Activated effector memory CD4-positive, alpha-beta T cell treated with Interleukin-2 at 50 U/mL for 16 hours (primary cell): ENCODE results near the gene GIGYF2.
"Not testable (repeated sequence)": the region's sequence is repeated elsewhere in the genome, so short reads cannot be mapped to it uniquely, and the experiment has no call there.

ENCODE experiments used
- DNase-seq: peaks from one replicate; pipeline ENCODE4 v3.0.0-alpha.2; 2020

The GIGYF2 gene

DNA sequence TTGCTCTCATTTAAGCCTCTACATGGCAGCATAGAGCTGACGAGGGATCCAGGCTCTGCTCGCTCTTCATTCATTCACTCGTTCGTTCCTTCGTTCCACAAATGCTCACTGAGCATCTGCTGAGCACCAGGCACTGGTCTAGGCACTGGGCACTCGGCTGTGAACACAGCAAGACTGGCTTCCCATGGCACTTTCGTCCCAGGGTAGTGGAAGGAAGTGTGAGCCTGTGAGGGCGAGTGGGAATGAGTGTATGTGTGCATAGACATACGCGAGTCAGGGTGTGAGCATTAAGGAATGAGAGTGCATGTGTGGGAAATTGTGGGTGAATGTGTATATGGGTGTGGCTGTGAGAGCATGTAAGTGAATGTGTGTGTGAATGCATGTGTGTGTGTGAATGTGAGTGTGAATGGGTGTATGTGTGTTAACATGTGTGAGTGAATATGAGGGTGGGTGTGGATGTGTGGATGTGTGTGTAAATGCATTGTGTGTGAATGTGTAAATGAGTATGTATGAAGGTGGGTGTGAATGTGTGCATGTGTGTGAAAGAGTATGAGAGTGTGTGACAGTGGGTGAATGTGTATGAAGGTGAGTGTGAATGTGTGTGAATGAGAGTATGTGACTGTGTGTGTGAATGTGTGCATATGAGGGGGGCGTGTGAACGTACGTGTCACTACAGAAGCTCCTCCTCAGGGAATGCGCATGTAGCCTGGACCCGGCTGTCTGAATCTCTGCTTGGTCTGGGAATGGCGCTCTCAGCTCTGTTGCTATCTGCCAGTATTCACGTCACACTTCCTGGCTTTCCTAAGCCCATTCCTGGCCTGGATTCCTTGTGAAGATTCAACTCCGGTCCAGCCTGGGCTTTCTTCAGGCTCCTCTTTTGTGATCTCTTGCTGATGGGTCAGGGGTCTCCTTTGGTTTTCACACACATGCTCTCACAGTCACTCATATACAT is 201.7 kb downstream of the GIGYF2 start:
- DNase-seq, result no peak

DNA sequence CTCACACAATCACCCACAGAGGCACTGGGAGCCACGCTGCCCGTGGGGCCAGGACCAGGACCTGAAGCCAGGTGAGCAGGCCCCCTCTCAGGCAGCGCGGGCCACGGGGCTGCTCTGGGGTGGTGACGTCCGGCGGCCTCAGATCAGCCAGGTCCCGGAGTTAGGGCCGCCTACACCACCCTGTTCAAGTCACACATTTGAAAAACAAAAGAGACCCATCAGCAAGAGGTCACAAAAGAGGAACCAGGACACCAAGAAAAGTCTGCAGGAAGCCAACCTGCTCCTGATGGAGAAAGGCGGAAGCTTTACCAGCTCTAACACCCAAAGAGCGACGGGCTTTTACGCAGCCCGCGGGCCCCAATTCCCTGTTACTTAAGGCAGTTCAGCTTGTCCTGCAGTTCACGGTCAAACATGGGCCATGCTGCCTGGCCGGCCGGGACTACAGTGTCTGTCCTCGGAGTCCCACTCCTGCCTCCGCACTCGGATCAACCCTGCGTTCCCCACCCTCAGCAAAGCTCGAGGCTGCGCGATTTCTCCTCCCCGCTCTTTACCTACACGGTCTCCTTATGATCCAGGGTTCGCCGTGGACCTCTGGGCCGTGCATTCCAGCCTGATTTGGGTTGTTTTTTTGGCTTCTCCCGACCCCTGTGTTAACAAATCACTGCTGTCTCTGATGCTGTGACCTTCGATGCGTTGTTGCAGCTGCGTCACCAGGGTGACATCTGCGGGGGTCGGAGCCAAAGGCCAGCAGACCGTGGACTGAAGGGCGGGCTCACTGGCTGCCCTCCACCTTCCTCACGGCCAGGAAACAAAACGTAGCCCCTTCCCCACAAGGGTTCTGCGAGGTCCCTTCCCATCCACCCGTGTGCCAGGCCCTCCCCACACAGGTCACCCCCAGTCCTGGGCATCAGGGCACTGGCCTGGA is 203.9 kb downstream of the GIGYF2 start:
- no peak for DNase-seq

DNA sequence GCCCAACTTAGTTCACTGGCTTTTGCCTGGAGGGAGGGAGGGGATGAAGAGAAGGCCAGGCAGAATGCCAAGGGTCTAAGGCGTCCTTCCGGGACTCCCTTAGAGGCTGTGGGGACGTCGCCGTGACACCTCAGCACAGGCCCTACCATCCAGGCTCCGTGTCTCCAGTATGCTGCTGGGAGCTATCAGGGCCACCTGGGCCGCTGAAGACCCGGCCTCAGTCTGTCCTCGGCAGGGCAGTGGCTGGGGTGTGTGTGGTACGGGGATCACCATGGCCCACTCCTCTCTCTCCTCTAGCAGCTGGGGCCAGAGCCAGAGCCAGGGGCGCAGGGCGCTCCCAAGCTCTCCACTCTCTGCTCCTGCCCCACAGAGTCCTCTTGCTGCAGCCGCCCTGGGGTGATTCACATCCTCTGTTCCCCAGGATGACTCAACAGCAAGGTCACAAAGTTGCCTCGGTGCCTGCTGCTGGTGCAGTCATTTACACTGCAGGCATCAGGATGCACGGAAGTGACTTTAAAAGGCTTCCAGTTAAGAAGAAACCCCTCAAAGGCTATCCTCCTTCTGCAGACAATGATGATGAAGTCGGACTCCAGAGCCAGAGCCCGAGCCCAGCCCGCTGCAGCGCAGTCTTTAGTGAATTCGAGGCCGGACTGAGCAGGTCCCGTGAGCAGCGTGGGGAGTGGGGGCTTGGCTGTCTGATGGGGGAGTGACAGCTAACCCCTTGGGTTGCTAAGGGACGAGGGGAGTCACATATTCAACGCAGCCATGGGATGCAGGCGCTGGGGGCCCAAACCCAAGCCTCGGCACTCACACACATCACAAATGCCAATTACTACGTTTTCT is 204.8 kb downstream of the GIGYF2 start:
- DNase-seq, result no peak

DNA sequence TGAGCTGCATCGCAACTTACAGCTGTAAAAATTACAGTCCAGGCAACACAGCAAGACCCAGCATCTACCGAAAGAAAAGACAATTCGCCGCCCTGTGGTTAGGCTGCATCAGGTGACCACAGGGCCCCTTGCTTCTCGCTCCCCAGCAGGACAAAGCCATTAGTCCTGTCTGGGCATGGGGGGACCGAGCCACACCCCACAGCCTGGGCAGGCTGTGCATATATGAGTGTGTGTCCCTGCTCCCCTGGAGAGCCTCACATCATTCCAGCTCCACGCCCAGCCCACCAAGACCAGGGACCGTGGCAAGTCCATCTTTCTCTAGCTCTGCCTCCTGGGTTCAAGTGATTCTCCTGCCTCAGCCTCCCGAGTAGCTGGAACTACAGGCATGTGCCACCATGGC is 206.9 kb downstream of the GIGYF2 start:
- DNase-seq, result no peak

DNA sequence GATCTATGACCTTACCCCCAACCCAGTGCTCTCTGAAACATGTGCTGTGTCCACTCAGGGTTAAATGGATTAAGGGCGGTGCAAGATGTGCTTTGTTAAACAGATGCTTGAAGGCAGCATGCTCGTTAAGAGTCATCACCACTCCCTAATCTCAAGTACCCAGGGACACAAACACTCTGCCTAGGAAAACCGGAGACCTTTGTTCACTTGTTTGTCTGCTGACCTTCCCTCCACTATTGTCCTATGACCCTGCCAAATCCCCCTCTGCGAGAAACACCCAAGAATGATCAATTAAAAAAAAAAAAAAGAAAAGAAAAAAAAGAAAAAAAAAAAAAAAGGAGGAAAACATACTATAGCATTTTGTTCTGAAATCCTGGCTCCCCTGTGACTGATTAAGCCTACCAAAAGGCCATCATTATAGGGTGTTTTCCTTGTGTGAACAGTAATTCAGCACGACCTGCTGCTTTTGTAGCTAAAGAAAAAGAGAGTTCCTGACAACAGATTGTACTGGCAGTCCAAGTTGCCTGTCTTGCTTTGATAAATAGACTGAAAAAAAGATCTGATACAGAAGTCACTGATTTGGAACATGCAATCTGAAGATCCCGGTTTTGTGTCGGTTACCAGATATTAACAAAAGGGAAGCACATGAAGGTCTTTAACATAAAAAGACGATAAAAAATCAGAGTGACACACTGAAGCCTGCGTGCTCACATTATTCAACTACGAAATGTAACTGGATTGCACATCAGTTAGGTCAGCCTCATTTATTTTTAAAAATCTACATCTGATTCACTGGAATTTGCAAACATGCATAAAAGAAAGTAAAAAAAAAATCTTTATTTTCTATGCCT is 210.0 kb downstream of the GIGYF2 start:
- not testable (repeated sequence) for DNase-seq

DNA sequence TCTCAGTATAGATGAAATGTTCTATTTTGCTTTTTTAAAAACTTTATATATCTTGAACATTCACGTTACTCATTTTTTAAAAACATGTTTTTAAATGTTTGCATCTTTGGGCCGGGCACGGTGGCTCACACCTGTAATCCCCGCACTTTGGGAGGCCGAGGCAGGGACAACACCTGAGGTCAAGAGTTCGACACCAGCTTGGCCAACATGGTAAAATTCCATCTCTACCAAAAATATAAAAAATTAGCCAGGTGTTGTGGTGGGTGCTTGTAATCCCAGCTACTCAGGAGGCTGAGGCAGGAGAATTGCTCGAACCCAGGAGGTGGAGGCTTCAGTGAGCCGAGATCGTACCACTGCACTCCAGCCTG is 210.6 kb downstream of the GIGYF2 start:
- not testable (repeated sequence) for DNase-seq

DNA sequence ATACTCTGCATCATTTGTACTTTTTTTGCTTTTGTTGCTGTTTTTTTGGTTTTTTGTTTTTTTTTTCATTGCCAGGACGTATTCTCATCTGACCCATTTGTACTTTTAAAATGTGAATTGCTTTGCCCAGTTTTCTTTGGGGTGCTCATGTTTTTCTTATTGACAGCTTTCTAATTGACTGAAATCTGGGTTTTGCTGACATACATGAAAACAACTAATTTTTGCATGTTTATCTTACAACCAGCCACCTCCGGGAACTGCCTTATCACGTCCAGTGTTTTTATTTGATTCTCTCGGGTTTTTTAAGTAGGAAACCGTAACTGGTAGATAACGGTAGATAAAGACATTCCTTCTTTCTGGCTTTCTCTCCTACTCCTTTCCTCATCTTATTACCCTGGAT is 211.6 kb downstream of the GIGYF2 start:
- no peak for DNase-seq
